ENCODE measurements around the gene SCN5A. TPM values are rescaled to one million over a fixed set of nuclear protein-coding genes. Genes with fewer than 3 reads are reported as not detected.
A peak's percentile ranks its signal among the peaks of the same experiment; 100 is the strongest.

SCN5A gene
- polyA plus RNA-seq, 1 experiment, result 0.63 TPM

DNA sequence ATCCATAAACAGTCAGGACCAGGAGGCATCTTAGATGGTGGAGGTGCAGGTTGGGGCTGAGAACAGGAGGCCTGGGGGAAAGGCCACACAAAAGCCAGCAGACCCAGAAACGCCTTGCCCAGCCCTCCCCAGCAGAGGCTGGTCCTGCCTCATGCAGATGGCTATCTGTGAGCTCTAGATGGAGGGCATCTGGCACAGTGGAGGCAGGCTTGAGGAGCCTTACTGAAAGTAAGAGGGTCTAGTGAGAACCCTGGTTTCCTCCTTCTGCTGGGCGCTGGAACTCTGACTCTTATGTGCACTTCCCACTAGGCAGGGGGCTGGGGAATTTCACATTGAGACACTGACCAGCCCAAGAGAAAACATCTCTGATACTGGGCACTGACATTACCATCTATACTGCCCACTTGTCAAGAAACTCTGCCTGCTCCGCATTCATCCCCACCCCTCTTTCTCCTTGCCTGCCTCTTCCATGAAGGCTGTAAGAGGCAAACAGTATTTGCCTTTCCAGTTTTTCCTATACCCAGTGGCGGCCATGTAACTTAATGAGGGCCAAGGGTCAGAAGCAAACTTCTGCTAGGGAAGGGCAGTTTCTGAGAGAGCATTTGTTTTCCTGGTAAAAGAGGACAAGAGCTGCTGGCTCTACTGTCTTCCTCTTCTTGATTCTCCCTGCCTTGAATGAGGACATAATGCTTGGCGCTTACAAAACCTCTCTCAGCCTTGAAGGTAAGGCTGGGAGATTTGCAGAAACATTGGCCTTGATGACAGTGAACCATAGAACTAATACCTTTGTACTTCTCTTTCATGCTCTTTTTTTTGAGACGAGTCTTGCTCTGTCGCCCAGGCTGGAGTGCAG lies 4.4 kb upstream of the SCN5A start:
- DNase-seq (ENCODE audit: low read depth, low spot score), result no peak
- Histone ChIP-seq H3K9me3 (ENCODE audit: control insufficient read depth, insufficient read depth, low read length) (no peaks in the 10 kb centered on the region), H3K27ac (ENCODE audit: low read depth, low read length) (no peak overlapping the region), H3K27me3 (ENCODE audit: control insufficient read depth, insufficient read depth, low read length) (peaks cover 35% of the 10 kb centered on the region), H3K4me3 (ENCODE audit: low read depth, low read length) (no peak overlapping the region)
- CTCF ChIA-PET, result interaction anchor here (1.6 to 5.4 kb wide), 3 partner anchors 131 to 188 kb away, joined by 4 to 104 read pairs (median 86); no protein-coding TSS in a partner anchor
- POLR2A ChIA-PET, result no interaction called here
- TF ChIP-seq, protein P1, sequence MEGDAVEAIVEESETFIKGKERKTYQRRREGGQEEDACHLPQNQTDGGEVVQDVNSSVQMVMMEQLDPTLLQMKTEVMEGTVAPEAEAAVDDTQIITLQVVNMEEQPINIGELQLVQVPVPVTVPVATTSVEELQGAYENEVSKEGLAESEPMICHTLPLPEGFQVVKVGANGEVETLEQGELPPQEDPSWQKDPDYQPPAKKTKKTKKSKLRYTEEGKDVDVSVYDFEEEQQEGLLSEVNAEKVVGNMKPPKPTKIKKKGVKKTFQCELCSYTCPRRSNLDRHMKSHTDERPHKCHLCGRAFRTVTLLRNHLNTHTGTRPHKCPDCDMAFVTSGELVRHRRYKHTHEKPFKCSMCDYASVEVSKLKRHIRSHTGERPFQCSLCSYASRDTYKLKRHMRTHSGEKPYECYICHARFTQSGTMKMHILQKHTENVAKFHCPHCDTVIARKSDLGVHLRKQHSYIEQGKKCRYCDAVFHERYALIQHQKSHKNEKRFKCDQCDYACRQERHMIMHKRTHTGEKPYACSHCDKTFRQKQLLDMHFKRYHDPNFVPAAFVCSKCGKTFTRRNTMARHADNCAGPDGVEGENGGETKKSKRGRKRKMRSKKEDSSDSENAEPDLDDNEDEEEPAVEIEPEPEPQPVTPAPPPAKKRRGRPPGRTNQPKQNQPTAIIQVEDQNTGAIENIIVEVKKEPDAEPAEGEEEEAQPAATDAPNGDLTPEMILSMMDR (IDR thresholded peaks at IDR 0.05; ENCODE audit: low read depth, low read length), result no peak

DNA sequence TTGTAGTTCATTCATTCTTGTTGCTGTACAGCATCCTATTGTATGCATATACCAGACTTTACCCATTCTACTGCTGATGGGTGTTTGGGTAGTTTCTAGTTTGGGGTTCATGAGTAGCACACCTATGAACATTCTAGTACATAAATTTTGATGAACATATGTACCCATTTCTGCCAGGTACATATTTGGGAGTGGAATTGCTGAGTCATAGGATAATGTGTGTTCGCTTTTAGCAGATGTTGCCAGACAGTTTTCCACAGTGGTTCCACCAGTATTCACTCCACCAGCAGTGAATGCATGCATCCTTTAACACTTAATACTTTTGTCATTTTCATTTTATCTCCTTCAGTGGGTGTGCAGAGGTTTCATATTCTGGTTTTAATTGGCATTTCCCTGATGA lies 3.4 kb upstream of the SCN5A start:
- DNase-seq (ENCODE audit: low read depth, low spot score), result no peak
- Histone ChIP-seq H3K4me3 (ENCODE audit: low read depth, low read length) (no peak overlapping the region), H3K9me3 (ENCODE audit: control insufficient read depth, insufficient read depth, low read length) (no peaks in the 10 kb centered on the region), H3K27me3 (ENCODE audit: control insufficient read depth, insufficient read depth, low read length) (peaks cover 33% of the 10 kb centered on the region), H3K27ac (ENCODE audit: low read depth, low read length) (no peak overlapping the region)
- CTCF ChIA-PET, result interaction anchor here (1.6 to 3.6 kb wide), 4 partner anchors 10 to 346 kb away, joined by 4 to 104 read pairs (median 14); no protein-coding TSS in a partner anchor
- POLR2A ChIA-PET, result no interaction called here
- TF ChIP-seq, protein P1 (IDR thresholded peaks at IDR 0.05; ENCODE audit: low read depth, low read length), result no peak

DNA sequence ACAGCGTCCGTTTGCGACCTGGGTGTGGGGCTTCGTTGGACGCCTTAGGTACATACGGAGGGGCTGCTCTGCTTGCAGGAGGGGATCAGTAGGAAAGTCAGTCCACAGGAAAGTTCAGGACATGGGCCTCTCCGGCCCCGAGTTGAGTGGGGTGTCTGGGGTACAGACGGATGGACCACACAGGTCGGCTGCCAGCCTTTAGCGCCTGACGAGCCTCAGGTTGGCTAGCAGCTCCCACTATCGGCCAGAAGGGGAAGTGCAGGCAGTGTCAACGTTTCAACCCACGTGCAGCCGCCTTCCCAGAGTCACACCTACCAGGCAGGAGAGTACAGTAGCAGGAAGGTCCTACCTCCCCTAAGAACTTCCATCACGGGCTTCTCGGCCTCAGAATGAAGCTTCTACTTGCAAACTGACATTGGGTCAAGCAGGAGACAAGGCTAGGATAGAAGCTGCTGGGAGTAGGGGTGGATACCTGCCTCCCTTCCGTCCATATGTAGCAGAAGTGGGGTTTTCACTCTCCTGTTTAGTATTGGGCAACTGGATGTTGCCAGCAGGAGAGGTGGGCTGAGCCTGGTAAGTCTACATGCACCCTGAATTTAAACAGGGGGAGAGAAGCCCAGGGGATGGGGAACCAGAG lies 1.8 kb upstream of the SCN5A start:
- no peak overlapping the region for H3K4me3 ChIP-seq (ENCODE audit: low read depth, low read length)
- DNase-seq (ENCODE audit: low read depth, low spot score), result peak; percentile 18
- ChIA-PET CTCF (interaction anchor here (0.6 to 3.6 kb wide), 36 partner anchors 9 to 802 kb away, joined by 3 to 104 read pairs (median 4); partner anchors contain the start of gene EXOG), POLR2A (no interaction called here)
- peaks cover 30% of the 10 kb centered on the region for H3K27me3 ChIP-seq (ENCODE audit: control insufficient read depth, insufficient read depth, low read length)
- TF ChIP-seq, protein P1 (IDR thresholded peaks at IDR 0.05; ENCODE audit: low read depth, low read length), result peak; percentile 98
- no peak overlapping the region for H3K27ac ChIP-seq (ENCODE audit: low read depth, low read length)
- no peaks in the 10 kb centered on the region for H3K9me3 ChIP-seq (ENCODE audit: control insufficient read depth, insufficient read depth, low read length)

DNA sequence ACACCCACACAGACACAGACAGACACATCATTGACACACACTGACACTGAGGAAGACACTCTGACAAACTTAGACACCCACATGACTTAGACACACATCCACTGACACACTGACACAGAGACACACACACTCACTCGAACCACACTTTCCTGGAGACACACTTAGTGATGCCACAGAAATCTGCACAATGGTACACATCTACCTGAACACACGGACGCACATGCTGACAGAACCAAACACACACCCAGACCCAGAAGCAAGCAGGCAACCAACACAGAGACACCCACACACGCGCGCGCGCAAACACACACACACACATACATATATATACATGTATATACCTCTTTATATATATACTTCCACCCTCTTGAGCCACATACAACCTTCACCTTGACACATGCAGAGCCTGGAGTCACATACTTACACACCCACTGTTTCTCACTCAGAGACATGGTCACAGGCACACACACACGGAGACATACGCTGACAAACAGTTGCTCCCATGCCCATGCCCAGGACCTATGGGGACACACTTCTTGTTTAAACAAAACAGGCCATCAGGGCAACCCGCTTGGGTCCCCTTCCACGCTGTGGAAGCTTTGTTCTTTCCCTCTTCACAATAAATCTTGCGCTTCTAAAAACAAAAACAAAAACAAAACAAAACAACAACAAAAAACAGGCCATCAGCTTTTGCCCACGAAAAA lies 913 bp upstream of the SCN5A start:
- DNase-seq (ENCODE audit: low read depth, low spot score), result no peak
- no peak overlapping the region; the same call in 1 of the 2 replicates for H3K4me3 ChIP-seq (ENCODE audit: low read depth, low read length)
- ChIA-PET POLR2A (no interaction called here), CTCF (interaction anchor here (0.6 to 3.6 kb wide), 24 partner anchors 8 to 803 kb away, joined by 3 to 104 read pairs (median 5); partner anchors contain the start of gene EXOG)
- no peaks in the 10 kb centered on the region for H3K9me3 ChIP-seq (ENCODE audit: control insufficient read depth, insufficient read depth, low read length)
- H3K27ac ChIP-seq (ENCODE audit: low read depth, low read length), result no peak overlapping the region
- peaks cover 30% of the 10 kb centered on the region for H3K27me3 ChIP-seq (ENCODE audit: control insufficient read depth, insufficient read depth, low read length)
- TF ChIP-seq, protein P1 (IDR thresholded peaks at IDR 0.05; ENCODE audit: low read depth, low read length), result no peak

Measured in AG04450 (cell line).